Activated CD8-positive, alpha-beta memory T cell treated with anti-CD3 and anti-CD28 coated beads for 36 hours (primary cell): ENCODE data around the gene NOSIP. TPM values are rescaled to one million over a fixed set of nuclear protein-coding genes. Genes with fewer than 3 reads are reported as not detected.

ENCODE experiments used
- CTCF ChIA-PET: fragments of 350-600 bp; sonication (Branson Sonifier 250); formaldehyde crosslinking; loops from one replicate; lab custom pipeline; 2021; ENCODE audit warnings: antibody characterized with exemption; lab: Charles Lee
- POLR2A ChIA-PET: fragments of 350-600 bp; sonication (Branson Sonifier 250); formaldehyde crosslinking; loops from one replicate; lab custom pipeline; 2021; ENCODE audit warnings: antibody characterized with exemption; lab: Charles Lee
- total RNA-seq, 2 experiments: library from RNA; stranded (reverse); gene quantifications; one replicate each; pipeline ENCODE4 v1.2.3, GENCODE V29; 2021

The NOSIP gene, protein sequence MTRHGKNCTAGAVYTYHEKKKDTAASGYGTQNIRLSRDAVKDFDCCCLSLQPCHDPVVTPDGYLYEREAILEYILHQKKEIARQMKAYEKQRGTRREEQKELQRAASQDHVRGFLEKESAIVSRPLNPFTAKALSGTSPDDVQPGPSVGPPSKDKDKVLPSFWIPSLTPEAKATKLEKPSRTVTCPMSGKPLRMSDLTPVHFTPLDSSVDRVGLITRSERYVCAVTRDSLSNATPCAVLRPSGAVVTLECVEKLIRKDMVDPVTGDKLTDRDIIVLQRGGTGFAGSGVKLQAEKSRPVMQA
- 10 to 100 TPM; 59.7 to 60.2 TPM for total RNA-seq

DNA sequence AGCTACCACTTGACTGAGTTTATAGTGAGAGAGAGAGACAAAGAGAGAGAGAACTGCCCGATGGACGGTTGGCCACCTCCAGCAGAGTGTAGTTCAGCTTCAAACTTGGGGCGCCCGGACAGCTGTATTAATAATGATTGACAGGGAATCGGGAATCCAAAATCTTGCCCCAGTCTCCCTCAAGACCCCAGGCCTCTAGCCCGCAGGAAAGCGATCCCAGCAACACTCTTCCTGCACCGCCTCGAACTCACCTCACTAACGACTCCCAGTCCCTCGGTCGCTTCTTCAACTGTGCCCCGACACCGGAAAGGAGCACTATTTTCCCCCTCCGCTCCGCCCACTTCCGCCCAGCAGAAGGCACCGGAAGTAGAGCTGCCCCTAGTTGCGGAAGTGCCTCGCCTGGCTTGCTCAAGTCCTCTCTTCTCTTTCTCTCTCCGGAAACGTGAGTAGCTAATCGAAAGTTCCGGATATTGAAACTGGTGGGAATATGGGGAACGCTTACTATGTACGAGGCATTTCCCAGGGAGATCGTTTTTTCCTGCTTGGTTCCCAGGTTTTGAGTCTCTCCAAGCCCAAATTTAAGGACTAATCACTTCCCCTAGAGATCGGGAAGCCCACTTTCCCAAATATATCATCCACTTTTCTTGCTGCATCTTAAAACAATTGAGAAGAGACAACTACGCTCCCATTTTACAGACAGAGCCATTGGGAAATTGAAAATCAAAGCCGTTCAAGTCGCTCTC lies at the start of gene NOSIP:
TSS of gene NOSIP (minus strand) at position 293 of the 743 bp plus-strand sequence. CDS start 19,865 bp downstream, outside the sequence.
- ChIA-PET POLR2A (interaction anchor here (0.6 to 2.2 kb wide), 11 partner anchors 10 to 95 kb away, joined by 3 to 10 read pairs (median 3); partner anchors contain the start of genes BCL2L12, IRF3, RCN3 and RRAS), CTCF (interaction anchor here (0.6 to 2.6 kb wide), 7 partner anchors 9 to 87 kb away, joined by 3 to 25 read pairs (median 8); partner anchors contain the start of gene RCN3)

DNA sequence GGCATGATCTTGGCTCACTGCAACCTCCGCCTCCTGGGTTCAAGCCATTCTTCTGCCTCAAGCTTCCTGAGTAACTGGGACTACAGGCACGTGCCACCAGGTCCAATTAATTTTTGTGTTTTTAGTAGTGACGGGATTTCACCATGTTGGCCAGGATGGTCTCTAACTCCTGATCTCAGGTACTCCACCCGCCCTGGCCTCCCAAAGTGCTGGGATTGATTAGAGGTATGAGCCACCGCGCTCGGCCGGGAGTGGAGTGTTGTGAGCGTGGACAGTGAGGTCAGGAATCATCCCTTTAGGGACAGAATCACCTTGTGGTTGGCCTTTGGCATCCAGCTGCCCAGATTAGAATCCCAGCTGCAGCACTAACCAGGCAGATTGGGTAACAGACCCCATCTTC lies 49.3 kb upstream of the NOSIP start:
- POLR2A ChIA-PET, result no interaction called here
- CTCF ChIA-PET, result interaction anchor here (1.0 kb wide), 1 partner anchor 12 kb away, joined by 3 read pairs; no protein-coding TSS in a partner anchor

DNA sequence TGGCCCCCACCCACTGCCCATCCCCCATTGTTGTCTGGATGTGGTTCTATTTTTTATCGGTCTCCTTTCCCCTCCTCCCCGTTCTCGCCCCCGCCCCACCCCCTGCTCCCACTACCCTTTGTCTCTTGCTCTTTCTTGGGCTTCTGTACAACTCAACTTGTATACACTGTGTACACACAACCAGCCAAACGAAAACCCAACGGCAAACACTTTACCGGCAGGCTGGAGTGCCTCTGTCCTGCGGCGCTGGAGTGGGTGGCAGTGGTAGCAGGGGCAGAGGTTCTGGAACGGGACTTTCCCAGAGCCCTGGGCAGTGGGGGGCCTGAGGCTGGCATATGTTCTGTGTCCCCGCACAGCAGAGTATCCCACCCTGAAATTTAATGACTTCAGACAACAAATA lies 45.9 kb upstream of the NOSIP start:
- ChIA-PET POLR2A (no interaction called here), CTCF (no interaction called here)

DNA sequence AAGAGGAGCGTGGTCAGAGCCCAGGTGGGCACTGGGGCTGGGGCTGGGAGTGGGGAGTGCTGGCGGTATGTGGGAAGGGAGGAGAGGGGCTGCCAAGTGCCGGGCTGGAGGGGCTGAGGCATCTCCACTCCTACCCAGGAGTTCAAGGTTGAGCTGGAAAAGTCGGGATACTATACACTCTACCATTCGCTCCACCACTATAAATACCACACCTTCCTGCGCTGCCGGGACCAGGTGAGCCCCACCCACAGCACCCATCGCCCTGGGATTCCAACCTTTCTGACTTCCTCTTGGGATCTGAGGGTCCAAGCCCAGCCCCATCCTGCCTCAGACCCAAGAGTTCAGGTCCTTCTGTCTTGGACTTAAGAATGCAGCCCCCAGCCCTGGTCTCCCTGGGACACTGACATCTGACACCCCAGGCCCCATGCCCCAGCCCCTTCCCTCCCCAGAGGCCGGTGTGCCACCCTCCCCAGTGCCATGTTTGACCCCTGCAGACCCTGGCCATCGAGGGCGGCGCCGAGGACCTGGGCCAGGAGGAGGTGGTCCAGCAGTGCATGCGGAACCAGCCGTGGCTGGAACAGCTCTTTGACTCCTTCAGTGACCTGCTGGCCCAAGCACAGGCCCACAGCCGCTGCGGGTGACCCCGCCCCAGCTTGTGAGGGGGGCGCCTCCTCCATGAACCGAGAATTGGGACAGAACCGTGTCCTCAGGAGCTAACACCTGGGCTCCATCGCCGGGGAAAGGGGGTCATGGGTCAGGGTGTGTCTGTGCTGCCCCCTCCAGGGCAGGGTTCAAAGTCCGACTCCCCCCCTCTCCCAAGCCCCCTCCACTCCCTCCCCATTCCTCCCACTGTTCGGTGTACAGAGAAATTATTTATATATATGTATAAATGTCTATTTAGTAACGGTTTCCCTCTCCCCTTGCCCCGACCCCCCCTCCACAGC lies 44.9 kb upstream of the NOSIP start:
- POLR2A ChIA-PET, result no interaction called here

DNA sequence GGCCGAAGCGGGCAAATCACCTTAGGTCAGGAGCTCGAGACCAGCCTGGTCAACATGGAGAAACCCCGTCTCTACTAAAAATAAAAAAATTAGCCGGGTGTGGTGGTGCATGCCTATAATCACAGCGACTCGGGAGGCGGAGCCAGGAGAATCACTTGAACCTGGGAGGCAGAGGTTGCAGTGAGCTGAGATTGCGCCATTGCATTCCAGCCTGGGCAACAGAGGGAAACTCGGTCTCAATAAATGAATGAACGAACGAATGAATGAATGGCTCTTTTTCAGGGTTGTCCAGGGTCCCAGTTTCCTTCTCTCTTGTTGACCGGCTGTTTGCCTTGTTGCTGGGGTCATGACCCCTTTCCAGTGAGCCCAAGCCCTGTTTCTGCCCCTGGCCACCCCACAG lies 37.5 kb upstream of the NOSIP start:
- ChIA-PET CTCF (interaction anchor here (1.1 kb wide), 1 partner anchor 12 kb away, joined by 3 read pairs; no protein-coding TSS in a partner anchor), POLR2A (interaction anchor here (1.0 kb wide), 1 partner anchor 192 kb away, joined by 4 read pairs; no protein-coding TSS in a partner anchor)

More for the DNA sequence above, 44.9 kb upstream of the NOSIP start:
- CTCF ChIA-PET, result no interaction called here

DNA sequence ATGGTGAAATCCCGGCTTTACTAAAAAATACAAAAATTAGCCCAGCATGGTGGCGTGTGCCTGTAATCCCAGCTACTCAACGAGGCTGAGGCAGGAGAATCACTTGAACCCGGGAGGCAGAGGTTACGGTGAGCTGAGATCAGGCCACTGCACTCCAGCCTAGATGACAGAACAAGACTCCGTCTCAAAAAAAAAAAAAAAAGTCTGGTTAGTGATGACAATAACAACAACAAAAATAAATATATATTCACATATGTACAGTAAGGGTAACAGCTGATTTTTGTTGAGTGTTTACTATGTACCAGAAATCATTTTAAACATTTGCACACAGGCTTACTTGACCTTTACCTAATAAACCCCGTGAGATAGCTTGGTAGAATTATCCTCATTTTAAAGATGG lies 36.6 kb upstream of the NOSIP start:
- ChIA-PET CTCF (no interaction called here), POLR2A (interaction anchor here (0.6 to 0.7 kb wide), 2 partner anchors 18 to 118 kb away, joined by 3 to 4 read pairs; no protein-coding TSS in a partner anchor)

DNA sequence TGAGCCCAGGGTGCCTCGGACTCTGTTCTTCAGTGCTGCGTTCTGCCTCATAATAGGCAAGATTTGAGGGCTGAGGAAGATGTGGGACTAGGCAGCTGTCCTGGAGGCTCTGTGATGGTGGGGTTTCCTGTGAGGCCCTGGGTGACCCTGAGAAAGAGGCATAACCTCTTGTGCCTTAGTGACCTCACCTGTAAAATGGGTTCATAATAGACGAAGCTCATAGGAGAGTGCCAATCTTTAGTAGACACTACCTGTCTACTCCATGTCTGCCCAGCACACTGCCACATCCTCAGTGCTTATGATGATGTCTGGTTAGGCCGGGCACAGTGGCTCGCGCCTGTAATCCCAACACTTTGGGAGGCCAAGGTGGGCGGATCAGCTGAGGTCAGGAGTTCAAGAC lies 36.2 kb upstream of the NOSIP start:
- ChIA-PET POLR2A (no interaction called here), CTCF (no interaction called here)

DNA sequence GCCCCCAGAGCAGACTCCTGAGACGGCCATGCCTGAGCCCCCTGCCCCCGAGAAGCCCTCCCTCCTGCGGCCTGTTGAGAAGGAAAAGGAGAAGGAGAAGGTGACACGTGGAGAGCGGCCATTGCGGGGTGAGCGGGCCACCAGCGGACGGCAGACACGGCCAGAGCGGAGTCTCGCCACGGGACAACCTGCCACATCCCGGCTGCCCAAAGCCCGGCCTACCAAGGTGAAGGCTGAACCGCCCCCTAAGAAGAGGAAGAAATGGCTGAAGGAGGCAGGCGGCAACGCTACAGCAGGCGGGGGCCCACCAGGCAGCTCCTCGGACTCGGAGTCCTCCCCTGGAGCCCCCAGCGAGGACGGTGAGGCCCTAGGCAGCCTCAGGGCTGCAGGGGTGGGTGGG lies 35.5 kb upstream of the NOSIP start:
- ChIA-PET CTCF (no interaction called here), POLR2A (no interaction called here)

DNA sequence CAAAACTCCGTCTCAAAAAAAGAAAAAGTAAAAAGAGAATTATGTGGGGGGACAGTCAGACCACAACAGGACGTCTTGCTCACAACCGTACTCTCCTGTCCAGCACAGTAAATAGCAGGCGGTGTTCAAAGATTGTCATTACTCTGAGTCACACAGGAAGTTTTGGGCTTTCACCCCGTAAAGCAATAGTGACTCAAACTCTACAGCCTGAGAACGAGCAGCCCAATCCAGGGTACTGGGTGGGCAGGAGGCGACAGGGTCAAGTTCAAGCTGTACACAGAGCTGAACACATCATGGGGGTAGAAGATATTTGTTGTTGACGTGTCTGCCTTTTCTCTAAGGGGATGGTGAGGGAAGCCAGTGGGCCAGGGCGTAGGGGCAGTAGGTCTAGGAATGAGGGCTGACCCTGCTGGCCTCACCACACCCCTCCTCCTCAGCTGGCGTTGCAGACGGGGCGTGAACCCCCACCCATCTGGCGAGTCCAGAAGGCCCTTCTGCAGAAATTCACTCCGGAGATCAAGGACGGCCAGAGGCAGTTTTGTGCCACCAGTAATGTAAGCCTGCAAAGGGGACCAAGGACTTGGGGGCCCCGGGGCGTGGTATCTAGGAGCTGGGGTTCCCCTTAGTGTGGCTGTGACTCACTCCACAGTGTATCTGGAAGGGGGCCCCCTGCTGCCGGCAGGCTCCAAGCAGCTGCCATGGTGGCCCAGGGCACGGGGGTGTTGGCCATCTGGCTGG lies 33.9 kb upstream of the NOSIP start:
- ChIA-PET CTCF (interaction anchor here (1.1 kb wide), 1 partner anchor 64 kb away, joined by 3 read pairs; no protein-coding TSS in a partner anchor), POLR2A (interaction anchor here (0.6 kb wide), 1 partner anchor 27 kb away, joined by 3 read pairs; no protein-coding TSS in a partner anchor)

DNA sequence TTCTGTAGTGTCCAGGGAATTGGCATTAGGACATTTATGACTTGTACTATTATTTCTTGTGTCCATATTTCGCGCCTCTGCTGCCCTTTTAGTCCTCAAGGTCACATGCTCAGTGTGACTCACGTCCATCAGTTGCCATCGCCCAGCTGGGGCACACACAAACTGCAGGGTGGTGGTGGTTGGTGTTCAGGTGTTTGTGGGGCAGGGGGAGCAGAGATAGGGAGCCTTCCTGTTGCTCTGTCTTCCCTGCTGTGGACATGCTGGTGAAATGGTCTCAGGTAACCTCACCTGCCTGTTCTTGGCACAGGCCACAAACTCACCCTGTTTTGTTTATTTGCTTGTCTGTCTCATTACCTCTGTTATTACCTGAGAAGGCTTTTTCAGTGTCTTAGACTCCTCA lies 33.0 kb upstream of the NOSIP start:
- ChIA-PET POLR2A (no interaction called here), CTCF (interaction anchor here (0.7 kb wide), 1 partner anchor 23 kb away, joined by 3 read pairs; no protein-coding TSS in a partner anchor)

DNA sequence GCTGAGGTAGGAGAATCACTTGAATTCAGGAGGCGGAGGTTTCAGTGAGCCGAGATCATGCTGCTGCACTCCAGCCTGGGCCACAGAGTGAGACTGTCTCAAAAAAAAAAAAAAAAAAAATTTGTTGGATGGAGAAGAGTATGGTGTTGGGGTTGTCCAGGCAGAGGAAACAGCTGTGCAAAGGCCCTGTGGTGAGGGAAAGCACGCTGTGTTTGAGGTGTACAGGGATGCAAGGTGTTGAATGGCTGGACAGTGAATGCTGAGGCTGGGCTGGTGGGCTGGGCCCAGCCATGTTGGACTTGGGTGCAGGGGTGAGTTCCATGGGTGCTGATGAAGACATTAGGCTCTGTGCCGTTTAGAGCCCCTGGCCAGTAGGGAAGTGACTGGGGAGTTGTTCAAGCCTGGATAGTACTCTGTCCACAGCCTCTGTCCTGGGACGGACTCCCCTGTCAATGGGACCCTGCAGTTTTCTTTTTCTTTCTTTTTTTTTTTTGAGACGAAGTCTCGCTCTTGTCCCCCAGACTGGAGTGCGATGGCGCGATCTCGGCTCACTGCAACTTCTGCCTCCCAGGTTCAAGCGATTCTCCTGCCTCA lies 29.2 kb upstream of the NOSIP start:
- CTCF ChIA-PET, result interaction anchor here (0.6 kb wide), 1 partner anchor 37 kb away, joined by 3 read pairs; no protein-coding TSS in a partner anchor
- POLR2A ChIA-PET, result no interaction called here

DNA sequence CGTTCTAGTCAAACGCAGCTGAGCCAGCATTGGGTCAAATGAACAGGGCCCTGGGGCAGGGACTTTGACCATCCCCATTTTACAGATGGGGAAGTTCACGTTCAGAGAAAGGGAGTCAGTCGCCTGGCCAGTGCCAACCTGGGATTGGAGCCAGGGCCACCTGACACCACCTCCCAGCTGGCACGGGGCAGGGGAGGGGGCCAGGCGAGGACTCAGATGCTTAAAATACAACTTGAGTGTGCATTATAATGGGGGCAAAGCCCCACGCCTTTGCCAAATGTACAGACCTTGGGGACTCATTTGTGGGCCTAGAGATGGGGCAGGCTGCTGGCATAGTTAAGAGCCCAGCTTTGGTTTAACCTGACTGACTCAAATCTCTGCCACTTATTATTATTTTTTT lies 25.2 kb upstream of the NOSIP start:
- POLR2A ChIA-PET, result no interaction called here
- CTCF ChIA-PET, result no interaction called here

DNA sequence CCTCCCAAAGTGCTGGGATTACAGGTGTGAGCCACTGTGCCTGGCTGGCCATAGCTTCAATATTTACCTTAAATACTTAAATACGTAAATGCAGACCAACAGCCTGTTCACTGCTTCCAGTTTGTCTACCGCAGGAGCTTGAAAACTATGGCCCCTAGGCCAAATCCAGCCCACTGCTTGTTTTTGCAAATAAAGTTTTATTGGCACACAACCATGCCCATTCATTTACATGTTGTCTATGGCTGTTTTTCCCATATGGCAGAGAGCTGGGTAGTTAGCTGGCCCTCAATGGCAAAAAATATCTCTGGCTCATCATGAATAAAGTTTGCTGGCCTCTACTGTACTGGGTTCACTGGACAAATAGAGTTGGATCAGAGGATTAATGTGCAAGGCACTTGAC lies 22.4 kb upstream of the NOSIP start:
- ChIA-PET POLR2A (interaction anchor here (0.5 kb wide), 1 partner anchor 250 kb away, joined by 4 read pairs; no protein-coding TSS in a partner anchor), CTCF (no interaction called here)

DNA sequence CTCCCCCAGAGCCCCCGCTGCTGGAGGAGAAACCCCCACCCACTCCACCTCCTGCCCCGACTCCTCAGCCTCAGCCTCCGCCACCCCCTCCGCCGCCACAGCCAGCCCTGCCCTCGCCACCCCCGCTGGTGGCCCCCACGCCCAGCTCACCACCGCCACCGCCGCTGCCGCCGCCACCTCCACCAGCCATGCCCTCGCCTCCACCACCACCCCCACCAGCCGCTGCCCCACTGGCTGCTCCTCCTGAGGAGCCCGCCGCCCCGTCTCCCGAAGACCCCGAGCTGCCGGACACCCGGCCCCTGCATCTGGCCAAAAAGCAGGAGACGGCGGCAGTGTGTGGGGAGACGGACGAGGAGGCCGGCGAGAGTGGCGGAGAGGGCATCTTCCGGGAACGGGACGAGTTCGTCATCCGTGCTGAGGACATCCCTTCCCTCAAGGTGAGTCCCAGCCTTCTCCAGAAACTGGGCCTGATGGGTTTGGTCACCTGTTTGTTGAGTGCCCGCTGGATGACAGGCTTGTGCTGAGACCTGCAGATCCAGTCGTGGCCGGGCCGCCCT lies 21.2 kb upstream of the NOSIP start:
- ChIA-PET POLR2A (interaction anchor here (1.0 kb wide), 1 partner anchor 8 kb away, joined by 4 read pairs; no protein-coding TSS in a partner anchor), CTCF (no interaction called here)

DNA sequence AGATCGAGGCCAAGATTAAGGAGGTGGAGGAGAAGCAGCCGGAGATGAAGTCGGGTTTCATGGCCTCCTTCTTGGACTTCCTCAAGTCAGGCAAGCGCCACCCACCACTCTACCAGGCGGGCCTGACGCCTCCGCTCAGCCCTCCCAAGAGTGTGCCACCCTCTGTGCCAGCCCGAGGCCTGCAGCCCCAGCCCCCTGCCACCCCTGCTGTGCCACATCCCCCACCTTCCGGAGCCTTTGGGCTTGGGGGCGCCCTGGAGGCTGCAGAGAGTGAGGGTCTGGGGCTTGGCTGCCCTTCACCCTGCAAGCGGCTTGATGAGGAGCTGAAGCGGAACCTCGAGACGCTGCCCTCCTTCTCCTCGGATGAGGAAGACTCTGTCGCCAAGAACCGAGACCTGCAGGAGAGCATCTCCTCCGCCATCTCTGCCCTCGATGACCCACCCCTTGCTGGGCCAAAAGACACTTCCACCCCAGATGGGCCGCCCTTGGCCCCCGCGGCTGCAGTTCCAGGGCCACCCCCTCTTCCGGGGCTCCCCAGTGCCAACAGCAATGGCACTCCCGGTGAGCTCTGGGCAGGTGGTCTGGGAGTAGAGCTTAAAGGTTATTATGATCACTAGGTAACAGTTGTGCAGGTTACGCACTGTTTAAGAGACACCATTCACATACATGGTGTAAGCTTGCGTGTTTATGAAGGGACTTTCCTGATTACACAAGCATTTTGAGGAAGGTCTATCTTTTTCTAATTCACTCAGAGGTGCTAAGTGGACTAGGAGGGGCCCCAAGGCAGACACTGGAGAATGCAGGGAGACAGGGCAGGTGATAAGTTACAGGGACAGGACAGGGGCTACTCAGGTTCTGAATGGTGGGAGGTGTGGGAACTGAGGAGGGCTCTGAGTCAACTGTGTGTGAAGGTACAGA lies 19.3 kb upstream of the NOSIP start:
- POLR2A ChIA-PET, result no interaction called here
- CTCF ChIA-PET, result no interaction called here

DNA sequence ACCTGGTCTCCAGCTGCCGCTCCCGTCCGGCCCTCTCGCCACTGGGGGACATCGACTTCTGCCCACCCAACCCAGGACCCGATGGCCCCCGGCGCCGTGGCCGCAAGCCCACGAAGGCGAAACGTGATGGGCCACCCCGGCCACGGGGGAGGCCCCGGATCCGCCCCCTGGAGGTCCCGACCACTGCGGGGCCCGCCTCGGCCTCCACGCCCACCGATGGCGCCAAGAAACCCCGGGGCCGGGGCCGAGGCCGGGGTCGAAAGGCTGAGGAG lies 17.3 kb upstream of the NOSIP start:
- ChIA-PET POLR2A (no interaction called here), CTCF (no interaction called here)
